Nephron (organoid): ENCODE data around the gene PSMB7.

Experiments used
- H3K27ac Mint-ChIP-seq, 3 experiments: 2 replicates each; pipeline ENCODE4 v1.8.0; 2020; ENCODE audit warnings: mixed read lengths in 3 of 3, mild to moderate bottlenecking in 2 of 3, moderate library complexity in 1 of 3
- H3K27me3 Mint-ChIP-seq: 2 replicates; pipeline ENCODE4 v1.8.0; 2021; ENCODE audit warnings: low read depth, mild to moderate bottlenecking, moderate library complexity, mixed read lengths
- H3K36me3 Mint-ChIP-seq: 2 replicates; pipeline ENCODE4 v1.8.0; 2020; ENCODE audit warnings: low read depth, mixed read lengths
- H3K4me1 Mint-ChIP-seq: 2 replicates; pipeline ENCODE4 v1.8.0; 2020; ENCODE audit warnings: mixed read lengths
- H3K4me3 Mint-ChIP-seq, 3 experiments: 2 replicates each; pipeline ENCODE4 v1.8.0; 2020; ENCODE audit warnings: mild to moderate bottlenecking in 3 of 3, mixed read lengths in 3 of 3, moderate library complexity in 2 of 3
- H3K9me3 Mint-ChIP-seq: 2 replicates; pipeline ENCODE4 v1.8.0; 2020; ENCODE audit warnings: mixed read lengths
- CTCF ChIP-seq, 3 experiments: fragments of 200-600 bp; sonication (generic); IDR thresholded peaks; one replicate each; pipeline ENCODE4 v1.5.0; 2021; ENCODE audit warnings: antibody characterized with exemption in 3 of 3; ENCODE audit not compliant: unreplicated experiment in 3 of 3

The PSMB7 gene

DNA sequence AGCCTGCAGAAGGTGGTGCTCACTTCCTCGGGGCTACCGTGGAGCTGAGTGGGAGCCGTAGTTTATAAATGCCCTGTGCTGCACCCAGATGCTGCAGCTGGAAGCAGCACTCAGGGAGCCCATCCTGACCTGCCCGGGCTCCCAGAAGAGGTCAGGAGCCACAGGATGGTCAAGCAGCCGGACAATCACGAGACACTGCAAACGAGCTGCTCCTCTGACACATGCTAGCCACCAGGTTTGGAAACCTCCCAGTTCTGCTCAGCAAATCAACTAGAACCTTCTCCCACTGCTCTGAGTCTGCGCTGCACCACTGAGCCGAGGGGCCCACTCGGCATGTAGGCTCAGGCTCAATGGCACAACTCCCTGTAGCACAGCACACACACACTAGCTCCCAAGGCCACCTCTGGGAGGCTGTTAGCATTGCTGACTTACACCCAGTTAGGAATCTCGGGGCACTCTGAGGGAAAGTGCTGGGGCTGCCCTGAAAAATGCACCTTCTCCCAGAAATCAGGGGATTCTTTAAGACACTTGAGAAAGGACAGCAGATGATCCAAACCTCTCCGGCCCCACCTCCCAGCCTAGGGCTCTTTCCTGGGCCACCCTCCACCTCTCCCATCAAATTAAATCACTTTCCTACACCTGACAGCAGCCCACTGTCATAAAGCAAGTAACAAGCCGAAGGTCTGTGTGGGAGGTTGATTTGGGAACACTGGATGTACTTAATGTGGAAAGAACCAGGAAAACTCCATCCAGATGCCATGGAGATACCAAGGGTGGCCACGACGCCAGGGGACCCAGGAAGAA is 59.1 kb downstream of the PSMB7 start:
- H3K27ac Mint-ChIP-seq = no peak overlapping the region
- TF ChIP-seq CTCF (IDR thresholded peaks at IDR 0.05; ENCODE audit: unreplicated experiment in 3 of 3) = no peak
- H3K9me3 Mint-ChIP-seq = no peaks in the 10 kb centered on the region
- peaks cover 44% of the 10 kb centered on the region for H3K36me3 Mint-ChIP-seq
- H3K27me3 Mint-ChIP-seq = no peaks in the 10 kb centered on the region
- no peak overlapping the region for H3K4me3 Mint-ChIP-seq
- H3K4me1 Mint-ChIP-seq = peaks cover 8% of the 10 kb centered on the region

- H3K9me3 Mint-ChIP-seq = no peaks in the 10 kb centered on the region
- no peaks in the 10 kb centered on the region for H3K27me3 Mint-ChIP-seq
- H3K4me3 Mint-ChIP-seq = no peak overlapping the region
- no peak for TF ChIP-seq CTCF (IDR thresholded peaks at IDR 0.05; ENCODE audit: unreplicated experiment in 3 of 3)
- peaks cover 51% of the 10 kb centered on the region for H3K36me3 Mint-ChIP-seq
- no peaks in the 10 kb centered on the region for H3K4me1 Mint-ChIP-seq
- no peak overlapping the region for H3K27ac Mint-ChIP-seq
These were observed 60.0 kb downstream of the PSMB7 start for GRCh38 chr9:124355039-124355940.

DNA sequence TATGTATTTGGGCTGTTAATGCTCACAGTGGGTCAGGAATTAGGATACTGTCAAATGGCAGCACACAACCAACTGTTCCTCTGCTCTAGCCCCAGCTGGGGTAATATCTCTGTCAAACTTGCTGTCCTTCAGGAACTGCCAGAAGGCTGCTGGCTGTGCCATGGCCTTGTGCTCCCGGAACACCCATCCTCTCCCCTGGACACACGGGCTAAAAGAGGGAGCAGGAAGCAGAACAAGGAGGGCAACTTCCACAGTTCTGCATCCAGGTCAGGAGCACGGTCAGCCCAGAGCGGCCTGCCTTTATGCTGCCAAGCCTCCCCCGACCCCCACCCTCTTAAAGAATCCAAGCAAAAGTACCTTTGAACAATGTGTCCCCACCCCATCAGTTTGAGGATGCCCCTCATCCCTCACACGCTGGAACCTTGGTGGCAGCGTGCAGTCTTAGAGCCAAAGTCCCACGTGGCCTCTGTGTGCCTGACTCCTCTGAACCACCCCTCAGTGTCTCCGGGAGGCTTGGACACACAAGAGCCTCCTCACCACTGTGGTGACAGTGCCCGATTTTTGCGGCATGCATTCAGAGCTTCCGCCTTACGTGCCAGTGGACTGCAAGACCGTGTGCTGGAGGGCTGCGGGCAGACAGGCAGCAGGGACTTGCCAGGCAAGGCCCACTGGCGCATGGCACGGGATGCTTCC is 60.8 kb downstream of the PSMB7 start:
- Mint-ChIP-seq H3K4me3 (no peak overlapping the region), H3K9me3 (no peaks in the 10 kb centered on the region), H3K27ac (no peak overlapping the region), H3K27me3 (no peaks in the 10 kb centered on the region), H3K36me3 (peaks cover 47% of the 10 kb centered on the region), H3K4me1 (no peaks in the 10 kb centered on the region)
- TF ChIP-seq CTCF (IDR thresholded peaks at IDR 0.05; ENCODE audit: unreplicated experiment in 3 of 3) = no peak

- H3K4me1 Mint-ChIP-seq = no peaks in the 10 kb centered on the region
- TF ChIP-seq CTCF (IDR thresholded peaks at IDR 0.05; ENCODE audit: unreplicated experiment in 3 of 3) = no peak
These were observed 61.4 kb downstream of the PSMB7 start for GRCh38 chr9:124353811-124354274.

GRCh38 chr9:124353166-124353768 is 62.0 kb downstream of the PSMB7 start:
- Mint-ChIP-seq H3K27me3 (no peaks in the 10 kb centered on the region), H3K4me1 (no peaks in the 10 kb centered on the region), H3K27ac (no peak overlapping the region), H3K36me3 (peaks cover 53% of the 10 kb centered on the region), H3K4me3 (no peak overlapping the region), H3K9me3 (no peaks in the 10 kb centered on the region)
- TF ChIP-seq CTCF (IDR thresholded peaks at IDR 0.05; ENCODE audit: unreplicated experiment in 3 of 3) = no peak

More at GRCh38 chr9:124353811-124354274, 61.4 kb downstream of the PSMB7 start:
- H3K27ac Mint-ChIP-seq = no peak overlapping the region
- peaks cover 47% of the 10 kb centered on the region for H3K36me3 Mint-ChIP-seq
- no peak overlapping the region for H3K4me3 Mint-ChIP-seq
- no peaks in the 10 kb centered on the region for H3K27me3 Mint-ChIP-seq
- H3K9me3 Mint-ChIP-seq = no peaks in the 10 kb centered on the region
